Activated T-cell treated with anti-CD3 and anti-CD28 coated beads for 1 hour (primary cell): ENCODE measurements around the gene NCBP1.
A peak's percentile ranks its signal among the peaks of the same experiment; 100 is the strongest.
"Not testable (repeated sequence)": the region's sequence is repeated elsewhere in the genome, so short reads cannot be mapped to it uniquely, and the experiment has no call there.

ENCODE experiments used
- DNase-seq: peaks from one replicate; pipeline ENCODE4 v3.0.0-alpha.2; 2020; ENCODE audit warnings: low read depth

The NCBP1 gene

GRCh38 chr9:97632985-97633858 is at the start of gene NCBP1, which contains the start of gene TSTD2:
TSS of gene NCBP1 (plus strand) at chr9:97633821. CDS start at chr9:97633882, 61 bp downstream.
TSS of gene TSTD2 (minus strand) at chr9:97633368. CDS start at chr9:97627562, 5,806 bp downstream.
- DNase-seq = peak; percentile 90

- not testable (repeated sequence) for DNase-seq
Measured at GRCh38 chr9:97584778-97585177, 48.8 kb upstream of the NCBP1 start.

GRCh38 chr9:97586909-97587308 is 46.7 kb upstream of the NCBP1 start:
- DNase-seq = not testable (repeated sequence)

GRCh38 chr9:97591535-97591934 is 42.1 kb upstream of the NCBP1 start:
- DNase-seq = no peak

GRCh38 chr9:97592126-97592525 is 41.5 kb upstream of the NCBP1 start:
- no peak for DNase-seq

- no peak for DNase-seq
Measured at GRCh38 chr9:97593960-97594359, 39.7 kb upstream of the NCBP1 start.

GRCh38 chr9:97594381-97594921 is 39.2 kb upstream of the NCBP1 start:
- no peak for DNase-seq

- DNase-seq = no peak
Measured at GRCh38 chr9:97596906-97597305, 36.7 kb upstream of the NCBP1 start.

GRCh38 chr9:97598461-97599288 is 34.9 kb upstream of the NCBP1 start:
- peak; percentile 62 for DNase-seq

- DNase-seq = no peak
Measured at GRCh38 chr9:97599314-97599846, 34.2 kb upstream of the NCBP1 start.

GRCh38 chr9:97600531-97601227 is 32.9 kb upstream of the NCBP1 start:
- DNase-seq = no peak

- DNase-seq = no peak
Measured at GRCh38 chr9:97601228-97601898, 32.3 kb upstream of the NCBP1 start.

GRCh38 chr9:97602430-97602829 is 31.2 kb upstream of the NCBP1 start:
- no peak for DNase-seq

- no peak for DNase-seq
Measured at GRCh38 chr9:97604901-97605645, 28.5 kb upstream of the NCBP1 start.

- DNase-seq = peak; percentile 39
Measured at GRCh38 chr9:97615439-97616072, 18.1 kb upstream of the NCBP1 start.

GRCh38 chr9:97617939-97618416 is 15.6 kb upstream of the NCBP1 start:
- no peak for DNase-seq

GRCh38 chr9:97620063-97620462 is 13.6 kb upstream of the NCBP1 start:
- DNase-seq = not testable (repeated sequence)

GRCh38 chr9:97622483-97622882 is 11.1 kb upstream of the NCBP1 start:
- DNase-seq = not testable (repeated sequence)

GRCh38 chr9:97623946-97624345 is 9.7 kb upstream of the NCBP1 start:
- DNase-seq = no peak

GRCh38 chr9:97625620-97626019 is 8.0 kb upstream of the NCBP1 start:
- no peak for DNase-seq
